NCI-H748 (cell line): ENCODE data around the gene AOAH.
"Not testable (repeated sequence)": the region's sequence is repeated elsewhere in the genome, so short reads cannot be mapped to it uniquely, and the experiment has no call there.

Source experiments
- DNase-seq: peaks from one replicate; lab custom pipeline; 2025; ENCODE audit not compliant: unreplicated experiment; lab: John Stamatoyannopoulos, UW

AOAH gene

DNA sequence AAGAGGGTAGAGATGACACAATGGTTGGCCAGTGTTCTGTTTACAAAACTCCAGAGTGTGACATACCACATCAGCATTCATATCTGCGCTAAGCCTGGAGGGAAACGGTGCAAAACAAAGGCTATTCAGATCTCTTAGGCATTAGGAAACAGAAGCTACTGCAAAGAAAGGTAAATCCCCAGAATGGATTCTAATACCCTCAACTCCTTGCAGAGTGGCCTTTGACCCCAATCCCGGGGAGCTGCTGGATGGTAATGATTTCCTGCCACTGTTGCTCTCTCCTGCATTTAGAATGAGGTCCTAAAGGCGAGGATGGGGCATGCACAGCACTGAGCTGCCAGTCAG is 65.2 kb downstream of the AOAH start:
- peak; percentile 74 for DNase-seq

DNA sequence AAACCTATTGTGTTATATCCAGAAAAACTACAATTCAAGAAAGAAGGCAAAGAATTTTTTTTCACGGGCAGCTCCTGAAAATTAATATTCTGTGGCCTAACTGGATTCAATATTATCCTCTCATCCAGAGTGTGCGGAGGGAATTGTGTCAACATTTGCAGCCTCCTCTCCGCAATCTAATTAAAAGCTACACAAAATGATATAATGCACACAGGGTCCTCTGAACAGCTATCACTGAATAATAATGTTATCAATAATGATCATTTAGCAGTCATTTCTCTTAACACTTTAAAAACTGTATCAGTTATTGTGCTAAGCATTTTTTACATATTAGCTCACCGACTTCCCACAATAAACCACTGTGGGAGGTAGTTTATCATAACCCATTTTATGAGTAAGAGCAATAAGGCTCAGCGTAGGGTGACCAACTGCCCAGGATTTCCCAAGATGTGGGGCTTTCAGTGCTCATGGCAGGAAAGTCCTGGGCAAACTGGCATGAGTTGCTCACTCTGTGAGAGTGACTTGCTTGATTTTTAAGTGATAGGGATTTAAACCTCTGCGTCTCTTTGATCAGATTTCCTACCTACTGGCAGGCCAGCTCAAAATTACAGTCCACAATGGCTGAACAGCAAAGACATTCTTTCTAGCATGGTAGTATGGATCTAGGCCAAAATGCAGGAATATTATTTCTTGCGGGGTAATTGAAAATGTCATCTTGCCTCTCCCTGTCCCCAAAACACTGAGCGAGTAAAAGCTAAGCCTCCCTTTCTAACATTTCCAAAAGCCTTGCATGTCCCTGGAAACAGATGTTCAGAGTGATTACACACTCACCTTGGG is 65.7 kb downstream of the AOAH start:
- DNase-seq = no peak

DNA sequence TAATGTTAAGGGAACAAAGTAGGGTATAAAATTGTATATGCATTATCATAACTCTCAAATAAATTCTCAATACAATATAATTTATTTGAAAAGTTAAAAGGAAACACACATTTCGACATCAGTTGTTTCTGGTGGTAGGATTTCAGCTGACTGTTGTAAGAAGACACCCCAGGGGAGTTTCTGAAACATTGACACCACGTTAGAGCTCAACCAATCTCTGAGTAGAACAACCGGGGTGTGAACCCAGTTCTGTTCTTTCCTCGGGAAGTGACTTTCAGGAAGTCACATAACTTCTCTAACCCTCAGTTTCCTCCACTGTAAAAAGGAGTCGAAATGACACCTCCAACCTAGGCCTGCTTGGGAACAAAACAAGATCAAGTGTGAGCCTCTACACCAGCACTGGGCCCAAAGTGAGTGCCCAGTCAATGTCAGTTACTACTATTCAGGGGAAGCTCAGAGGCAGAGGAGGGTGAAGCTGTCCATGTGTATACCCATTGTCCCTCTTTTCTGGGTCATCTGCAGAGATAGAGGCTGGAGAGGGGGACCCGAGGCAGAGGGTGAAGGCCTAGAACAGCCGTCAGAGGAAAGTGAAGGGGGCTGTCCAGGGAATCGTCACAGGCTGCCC is 67.1 kb downstream of the AOAH start:
- DNase-seq = no peak

DNA sequence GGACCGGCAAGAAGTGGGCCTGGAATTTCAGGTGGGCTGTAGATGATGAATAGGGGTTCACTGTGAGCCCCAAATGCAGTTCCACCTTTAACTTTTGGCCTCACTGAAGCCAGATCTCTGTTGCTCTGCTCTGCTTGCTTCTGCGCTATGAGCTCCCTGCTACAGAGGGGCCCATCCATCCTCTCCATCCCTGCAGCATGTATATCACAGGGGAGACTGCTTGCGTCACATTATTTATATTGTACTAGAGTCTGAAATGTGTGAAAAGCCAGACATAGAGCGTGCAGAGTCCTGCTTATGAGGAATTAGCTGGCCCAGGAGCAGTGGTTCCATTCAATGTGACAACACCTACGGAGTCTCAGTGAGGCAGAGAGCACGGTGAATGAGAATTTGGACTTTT is 69.9 kb downstream of the AOAH start:
- DNase-seq = no peak

DNA sequence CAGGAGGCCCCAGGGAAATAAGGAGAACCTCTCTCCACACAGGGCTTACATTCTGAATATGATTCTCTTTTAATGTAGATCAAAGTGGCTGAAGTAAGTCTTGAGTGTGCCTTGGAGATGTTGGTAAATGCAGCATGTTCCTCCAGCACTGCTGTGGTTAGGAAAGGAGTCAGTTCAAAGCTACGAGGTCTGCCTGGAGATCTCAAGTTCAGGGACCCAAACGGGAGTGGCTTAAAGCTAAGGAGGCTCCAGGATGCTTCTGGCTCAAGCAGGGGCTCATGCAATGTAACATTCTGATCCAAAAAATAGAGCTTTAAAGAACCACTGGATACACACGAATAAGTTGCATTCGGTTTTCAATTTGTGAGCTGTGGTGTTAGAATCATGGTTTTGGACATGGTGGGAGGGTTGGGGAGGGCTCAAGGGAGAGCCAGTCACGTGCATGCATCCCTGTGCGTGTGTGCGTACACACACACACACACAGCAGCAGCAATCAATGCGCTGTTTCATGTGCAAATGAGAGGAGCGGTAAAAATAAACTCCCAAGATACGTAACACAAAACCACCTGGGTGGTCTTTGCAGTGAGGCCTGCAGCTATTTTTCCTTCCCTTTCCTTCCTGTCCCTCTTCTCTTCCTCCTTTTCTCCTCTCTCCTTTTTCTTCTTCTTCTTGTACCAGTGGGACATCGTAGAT is 70.5 kb downstream of the AOAH start:
- no peak for DNase-seq

DNA sequence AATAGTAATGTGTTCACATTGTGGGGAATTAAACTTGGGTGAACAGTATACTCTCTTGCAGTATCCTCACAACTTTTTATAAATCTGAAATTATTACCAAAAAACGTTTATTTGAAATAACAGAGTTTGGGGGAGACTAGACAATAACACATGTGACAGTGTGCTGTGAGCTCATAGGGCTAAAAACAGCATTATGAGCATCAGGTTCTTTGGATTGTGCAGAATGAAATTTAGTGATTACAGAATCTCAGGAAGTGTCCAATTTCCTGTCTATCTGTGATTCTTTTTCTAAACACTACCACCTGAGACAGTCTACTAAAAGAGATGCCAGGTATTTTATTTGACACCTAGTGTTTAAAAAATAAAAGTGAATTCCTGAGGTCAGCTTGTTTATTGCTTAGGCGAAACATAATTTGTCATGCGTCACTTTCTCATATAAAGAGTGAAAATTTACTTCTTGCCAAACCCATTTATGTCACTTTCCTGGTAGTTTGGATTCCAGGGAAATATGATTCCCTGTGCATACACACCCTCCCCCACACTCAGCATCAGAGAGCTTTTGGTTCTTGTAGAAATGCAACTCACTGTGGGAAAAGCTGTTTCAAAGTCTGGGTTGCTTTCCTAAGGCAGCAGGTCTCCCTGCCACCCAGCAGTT is 71.2 kb downstream of the AOAH start:
- DNase-seq = peak; percentile 13

DNA sequence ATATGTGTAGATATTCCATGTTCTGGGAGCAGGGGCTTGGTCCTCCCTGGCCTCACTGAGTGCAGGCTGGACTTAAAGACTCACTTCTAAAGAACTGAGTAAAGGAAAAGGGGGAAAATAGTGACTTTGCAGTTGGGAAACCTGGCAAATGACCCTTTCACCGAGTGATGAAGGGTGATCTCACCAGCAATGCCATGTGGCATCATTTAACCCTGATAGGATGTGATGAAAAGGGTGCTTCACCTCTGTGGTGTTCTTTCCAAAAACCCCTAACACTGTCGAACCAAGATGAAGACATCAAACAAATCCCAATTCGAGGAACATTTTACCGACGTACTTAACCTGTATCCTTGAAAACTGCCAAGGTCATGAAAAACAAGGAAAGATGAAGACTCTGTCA is 71.9 kb downstream of the AOAH start:
- no peak for DNase-seq

DNA sequence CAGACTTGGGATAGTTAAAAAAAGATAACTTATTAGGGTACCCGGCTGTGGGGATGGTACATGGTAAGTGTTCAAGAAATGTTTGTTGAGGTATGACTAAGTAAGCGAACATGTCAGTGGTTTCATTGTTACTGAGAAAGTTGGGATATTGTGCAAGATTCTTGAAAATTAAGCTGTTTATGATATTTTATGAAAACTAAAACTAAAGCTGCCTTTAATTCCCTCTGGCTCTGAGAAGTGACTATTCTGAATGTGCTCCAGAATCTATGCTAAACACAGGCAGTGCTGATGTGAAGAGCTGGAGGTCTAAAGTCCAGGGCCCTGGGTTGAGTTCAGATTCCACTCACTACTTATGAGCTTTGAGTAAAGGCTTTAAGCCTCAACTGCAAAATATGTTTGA is 72.9 kb downstream of the AOAH start:
- no peak for DNase-seq

DNA sequence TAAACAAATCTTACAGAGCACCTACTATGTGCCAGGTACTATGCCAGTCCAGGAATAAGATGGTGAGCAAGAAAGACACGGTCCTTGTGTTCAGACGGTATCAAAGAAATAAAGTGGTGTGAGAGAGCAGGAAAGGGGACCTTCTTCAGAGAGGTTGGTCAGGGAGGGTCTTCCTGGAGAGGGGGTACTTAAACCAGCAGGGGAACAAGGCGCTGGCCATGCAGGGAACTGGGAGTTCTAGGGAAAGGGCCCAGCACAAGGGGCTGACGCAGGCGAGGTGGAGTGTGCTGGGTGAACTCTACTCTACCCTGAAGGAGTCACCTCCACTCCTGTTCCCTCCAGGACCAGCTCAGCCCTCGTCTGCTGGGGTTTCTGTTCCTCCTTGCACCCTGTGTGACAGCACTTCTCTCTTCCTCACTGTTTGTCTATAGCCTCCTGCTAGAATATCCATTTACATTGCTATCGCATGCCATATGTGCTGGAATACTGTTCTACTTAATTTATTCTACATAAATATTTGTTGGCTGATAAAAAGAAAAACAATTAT is 73.5 kb downstream of the AOAH start:
- no peak for DNase-seq

DNA sequence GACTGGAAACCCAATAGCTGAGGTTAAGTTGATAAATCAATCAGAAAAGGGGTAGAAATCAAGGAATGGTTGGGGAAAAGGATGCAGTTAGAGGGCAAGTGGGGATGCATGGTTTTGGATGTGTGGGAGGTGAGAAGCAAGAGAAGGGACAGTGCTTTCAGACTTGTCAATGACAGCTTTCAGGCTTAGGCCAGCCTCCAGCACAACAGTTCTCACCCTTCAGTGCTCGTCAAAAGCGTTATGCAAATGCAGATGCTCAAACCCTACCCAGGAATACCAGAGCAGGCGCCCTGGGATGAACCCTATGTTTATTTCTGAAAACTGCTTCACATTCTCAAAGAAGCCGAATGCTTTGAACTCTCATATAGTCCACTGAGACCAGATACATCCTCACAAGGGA is 74.0 kb downstream of the AOAH start:
- DNase-seq = no peak

DNA sequence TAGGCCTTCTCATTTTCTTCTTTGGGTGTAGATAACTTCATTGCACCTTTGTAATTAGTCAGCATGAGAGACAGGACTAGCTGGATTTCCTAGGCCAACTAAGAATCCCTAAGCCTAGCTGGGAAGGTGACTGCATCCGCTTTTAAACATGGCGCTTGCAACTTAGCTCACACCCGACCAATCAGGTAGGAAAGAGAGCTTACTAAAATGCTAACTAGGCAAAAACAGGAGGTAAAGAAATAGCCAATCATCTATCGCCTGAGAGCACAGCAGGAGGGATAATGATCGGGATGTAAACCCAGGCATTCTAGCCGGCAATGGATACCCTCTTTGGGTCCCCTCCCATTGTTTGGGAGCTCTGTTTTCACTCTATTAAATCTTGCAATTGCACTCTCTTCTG is 75.0 kb downstream of the AOAH start:
- DNase-seq = not testable (repeated sequence)

DNA sequence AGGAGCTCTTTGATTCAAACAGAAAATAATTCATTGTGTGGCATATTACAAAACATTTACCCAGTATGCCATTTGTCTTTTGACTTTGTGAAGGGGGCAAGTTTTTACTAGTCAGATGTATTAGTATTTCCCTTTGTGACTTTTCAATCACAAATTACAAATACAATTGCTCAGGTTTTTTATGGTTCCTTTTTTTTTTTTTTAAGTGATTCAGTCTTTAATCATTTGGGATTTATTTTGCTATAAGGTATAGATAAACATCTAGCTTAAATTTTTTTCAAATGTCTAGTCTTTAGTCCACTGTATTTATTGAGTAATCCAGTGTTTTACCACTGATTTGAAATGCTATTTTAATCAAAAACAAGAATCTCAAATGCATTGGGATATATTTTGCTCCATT is 75.9 kb downstream of the AOAH start:
- DNase-seq = no peak

DNA sequence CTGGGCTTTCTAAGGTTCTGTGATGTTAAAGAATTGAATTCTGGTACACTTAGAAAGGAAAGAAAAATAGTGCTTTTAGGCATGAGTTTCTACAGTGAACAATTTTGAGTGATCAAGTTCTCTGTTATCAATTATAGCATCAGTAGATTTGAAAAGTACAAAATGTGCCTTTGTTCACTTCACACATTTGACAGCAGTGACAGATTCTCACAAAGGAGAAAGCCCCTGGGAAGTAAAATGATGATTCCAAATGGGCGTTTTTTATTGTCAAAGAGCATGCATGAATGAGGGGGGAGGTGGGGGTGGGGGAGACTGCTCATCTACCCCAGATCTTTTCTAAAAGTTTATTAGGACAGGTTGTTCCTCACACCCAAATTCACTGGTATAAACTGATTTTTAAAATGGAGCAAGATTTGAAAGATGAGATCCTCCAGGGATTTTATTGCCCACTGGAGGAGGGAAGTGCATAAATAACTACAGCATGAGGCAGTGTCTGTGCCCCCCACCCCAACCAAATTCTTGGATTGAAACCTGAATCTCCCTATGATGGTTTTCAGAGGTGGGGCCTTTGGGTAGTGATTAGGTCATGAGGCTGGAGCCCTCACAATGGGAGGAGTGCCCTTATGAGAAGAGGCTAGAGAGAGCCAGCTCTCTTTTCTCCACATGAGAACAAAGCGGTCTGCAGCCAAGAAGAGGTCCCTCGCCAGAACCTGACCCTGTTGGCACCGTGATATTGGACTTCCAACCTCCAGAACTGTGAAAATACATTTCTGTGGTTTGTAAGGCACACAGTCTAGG is 79.5 kb downstream of the AOAH start:
- DNase-seq = no peak

DNA sequence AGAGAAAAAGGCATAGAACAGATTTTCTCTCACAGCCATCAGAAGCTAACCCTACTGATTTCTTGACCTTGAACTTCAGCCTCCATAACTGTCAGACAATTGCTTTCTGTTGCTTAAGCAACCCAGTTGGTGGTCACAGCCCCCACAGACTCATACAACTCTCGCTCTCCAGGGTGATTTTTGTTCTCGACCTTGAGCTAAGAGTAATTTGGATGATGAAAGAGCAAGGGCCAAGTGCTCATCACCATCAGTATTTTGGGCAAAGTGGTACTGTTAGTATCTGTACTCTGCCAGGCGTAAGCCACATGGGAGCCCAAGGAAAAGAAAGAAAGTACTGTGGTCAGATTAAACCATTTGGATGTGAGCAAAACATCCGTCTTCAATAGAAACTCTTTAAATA is 81.9 kb downstream of the AOAH start:
- no peak for DNase-seq

DNA sequence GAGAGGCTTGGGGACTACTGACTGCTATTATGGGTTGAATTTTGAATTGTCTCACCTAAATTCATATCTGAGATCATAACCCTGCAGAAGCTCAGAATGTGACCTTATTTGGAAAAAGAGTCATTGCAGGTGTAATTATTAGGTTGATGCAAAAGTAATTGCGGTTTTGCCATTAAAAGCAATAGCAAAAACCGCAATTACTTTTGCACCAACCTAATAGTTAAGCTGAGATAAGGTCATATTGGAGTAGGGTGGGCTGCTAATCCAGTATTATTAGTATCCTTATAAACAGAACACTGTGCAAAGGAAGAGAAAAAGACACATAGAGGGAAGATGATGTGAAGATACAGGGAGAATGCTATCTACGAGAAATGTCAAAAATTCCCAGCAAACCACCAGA is 82.3 kb downstream of the AOAH start:
- no peak for DNase-seq

DNA sequence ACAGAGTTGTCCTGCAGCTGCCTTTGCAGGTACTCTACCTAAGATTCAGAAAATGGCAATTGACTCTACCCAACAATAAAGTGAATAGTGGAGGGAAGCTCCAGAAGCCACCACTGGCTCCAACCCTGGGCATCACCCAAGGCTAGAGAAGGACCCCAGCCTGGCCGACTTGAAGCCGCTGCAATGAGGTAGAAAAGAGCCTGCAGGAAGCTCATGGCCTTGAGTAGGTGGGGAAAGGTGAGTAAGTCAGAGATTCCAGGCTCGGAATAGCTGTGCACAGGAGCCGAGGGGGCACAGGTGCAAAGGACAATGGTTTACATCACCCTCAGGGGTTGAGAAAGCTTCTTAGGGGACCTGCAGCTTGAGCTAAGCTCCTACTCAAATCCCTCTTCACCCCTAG is 83.6 kb downstream of the AOAH start:
- DNase-seq = no peak

DNA sequence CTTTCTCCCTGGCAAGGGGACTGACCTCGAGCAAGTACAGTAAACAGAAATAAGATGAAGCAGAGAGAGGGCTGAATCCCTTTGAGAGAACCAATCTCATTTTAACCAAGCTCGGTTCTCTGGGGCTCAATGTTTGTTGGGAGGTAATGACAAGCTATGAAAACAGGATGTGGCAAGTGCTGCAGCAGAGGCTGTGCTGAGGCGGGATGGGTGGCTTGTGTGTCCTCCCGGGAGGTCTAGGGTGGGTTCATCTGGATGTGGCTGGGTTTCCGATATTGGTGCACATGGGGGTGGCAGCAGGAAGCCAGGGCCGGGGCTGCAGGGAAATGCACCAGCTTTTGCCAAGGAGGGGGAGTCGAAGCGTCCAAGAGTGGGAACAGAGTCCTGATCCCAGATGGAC is 84.5 kb downstream of the AOAH start:
- no peak for DNase-seq

DNA sequence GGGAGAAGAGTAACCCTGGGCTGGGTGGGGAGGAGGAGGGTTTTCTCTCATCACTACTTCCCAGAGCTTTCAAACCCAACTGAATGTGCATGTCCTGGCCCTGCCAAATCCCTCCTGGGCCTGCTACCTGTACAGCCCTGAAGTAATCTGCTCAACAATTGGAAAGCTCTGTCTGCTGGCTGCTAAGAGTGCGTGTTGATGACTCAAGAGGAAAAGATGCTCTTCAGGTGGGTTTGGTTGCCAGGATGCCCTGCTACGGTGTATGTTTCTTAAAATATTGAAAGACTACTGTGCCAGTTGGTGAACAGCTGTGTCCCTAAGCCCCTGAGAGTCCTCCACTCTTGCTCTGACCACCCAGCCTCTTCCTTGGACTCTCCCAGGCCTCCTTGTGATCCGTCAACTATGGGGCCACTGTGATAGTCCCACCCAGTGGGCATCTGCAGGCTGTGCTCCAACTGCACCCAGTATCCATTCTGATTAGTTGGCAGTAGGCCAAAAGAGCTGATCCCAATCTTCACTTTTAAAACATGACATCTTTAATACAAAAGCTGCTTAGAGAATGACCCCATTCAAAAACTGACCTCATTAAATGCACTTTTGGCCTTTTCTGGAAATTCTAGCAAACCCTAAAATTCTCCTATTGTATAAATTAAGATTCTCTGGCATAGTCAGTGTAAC is 85.6 kb downstream of the AOAH start:
- DNase-seq = peak; percentile 17

DNA sequence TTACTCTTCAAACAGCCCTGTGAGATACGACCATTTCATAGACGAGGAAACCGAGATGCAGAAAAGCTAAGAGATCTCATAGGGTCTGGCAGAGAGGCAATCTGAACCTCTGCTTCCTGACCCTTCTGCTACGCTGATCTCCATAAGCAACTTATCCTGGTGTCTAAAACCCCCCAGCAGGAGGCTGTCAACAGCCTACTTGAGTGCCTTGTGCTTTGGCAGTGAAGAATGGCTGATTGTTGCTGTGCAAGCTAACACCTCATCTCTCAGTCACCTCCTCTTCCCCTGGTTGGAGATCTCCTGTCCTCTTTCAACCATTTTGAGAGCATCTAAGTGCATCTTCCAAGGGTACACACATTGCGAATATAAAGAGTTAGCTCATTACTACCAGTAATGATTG is 86.2 kb downstream of the AOAH start:
- DNase-seq = peak; percentile 58

DNA sequence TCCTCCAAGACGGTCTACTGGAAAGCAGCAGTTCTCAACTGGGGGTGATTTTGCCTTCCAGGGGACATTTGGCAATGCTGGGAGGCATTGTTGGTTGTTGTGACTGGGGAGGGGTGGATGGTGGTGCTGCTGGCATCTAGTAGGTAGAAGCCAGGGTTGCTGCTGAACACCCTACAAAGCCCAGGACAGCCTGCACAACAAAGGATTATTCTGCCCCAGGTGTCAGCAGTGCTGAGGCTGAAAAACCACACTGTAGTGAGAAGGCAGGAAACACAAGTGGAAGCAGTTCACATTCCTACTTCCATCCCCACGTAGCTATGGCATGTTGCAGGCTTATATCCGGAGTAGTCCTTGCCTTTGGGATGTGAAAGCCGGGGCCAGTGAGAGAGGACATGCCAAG is 86.9 kb downstream of the AOAH start:
- DNase-seq = no peak
